Measurements from ENCODE around the gene MAFG. TPM values are rescaled to one million over a fixed set of nuclear protein-coding genes. Genes with fewer than 3 reads are reported as not detected.

Gene MAFG
- total and polyA plus RNA-seq, 10 donors, result 3.2 to 41.4 (median 23.4) TPM

- H3K9me3 ChIP-seq, result no peaks in the 10 kb centered on the region
- WGBS, 5 donors, result 92 to 97% (median 96%) methylated on average over 43 to 44 of the region's 44 CpGs
- no peak overlapping the region for H3K4me3 ChIP-seq
- no peak overlapping the region for H3K27ac ChIP-seq
- intact Hi-C loops (cut with DNase I; ENCODE audit: low total_unique reads), result no loop called here
- no peaks in the 10 kb centered on the region for H3K27me3 ChIP-seq (replicated peaks in 1 of 7)
- peaks cover 4 to 72% (median 64%) of the 10 kb centered on the region in 6 donors for H3K36me3 ChIP-seq
- H3K4me1 ChIP-seq, result peaks cover 12 to 49% (median 34%) of the 10 kb centered on the region in 6 donors
- DNase-seq, result no peak
- TF ChIP-seq POLR2A (IDR thresholded peaks at IDR 0.05) (no peak), CTCF (IDR thresholded peaks at IDR 0.05 in 8 of 11, conservative IDR thresholded peaks at IDR 0.05 in 3 of 11) (no peak), POLR2AphosphoS5 (IDR thresholded peaks at IDR 0.05) (no peak)
These were observed 39.2 kb downstream of the MAFG start for GRCh38 chr17:81888105-81888987.

GRCh38 chr17:81885869-81886548 is 41.5 kb downstream of the MAFG start:
- H3K4me1 ChIP-seq, result peaks cover 12 to 33% (median 20%) of the 10 kb centered on the region in 6 donors
- no peak for DNase-seq
- no peak overlapping the region for H3K4me3 ChIP-seq
- intact Hi-C loops (cut with DNase I; ENCODE audit: low total_unique reads), result no loop called here
- no peak overlapping the region for H3K27ac ChIP-seq
- no peaks in the 10 kb centered on the region for H3K27me3 ChIP-seq (replicated peaks in 1 of 7)
- H3K9me3 ChIP-seq, result no peaks in the 10 kb centered on the region
- H3K36me3 ChIP-seq, result peaks cover 4 to 95% (median 67%) of the 10 kb centered on the region in 6 donors
- TF ChIP-seq POLR2AphosphoS5 (IDR thresholded peaks at IDR 0.05) (peak in 1 of 3 donors; percentile 39), POLR2A (IDR thresholded peaks at IDR 0.05) (no peak)
- 90 to 99% (median 96%) methylated on average over 11 of the region's 11 CpGs for WGBS, 5 donors

GRCh38 chr17:81885454-81885853 is 42.1 kb downstream of the MAFG start:
- Histone ChIP-seq H3K27ac (no peak overlapping the region), H3K4me1 (peaks cover 8 to 27% (median 16%) of the 10 kb centered on the region in 6 donors), H3K27me3 (replicated peaks in 1 of 7) (no peaks in the 10 kb centered on the region), H3K4me3 (no peak overlapping the region), H3K9me3 (no peaks in the 10 kb centered on the region), H3K36me3 (peaks cover 4 to 100% (median 67%) of the 10 kb centered on the region in 6 donors)
- no peak for DNase-seq
- intact Hi-C loops (cut with DNase I; ENCODE audit: low total_unique reads), result no loop called here
- 89 to 92% (median 91%) methylated on average over 10 of the region's 10 CpGs for WGBS, 5 donors
- TF ChIP-seq POLR2A (IDR thresholded peaks at IDR 0.05), result no peak
- TF ChIP-seq POLR2AphosphoS5 (IDR thresholded peaks at IDR 0.05), result peak in 1 of 3 donors; percentile 6
- no peak for TF ChIP-seq CTCF (IDR thresholded peaks at IDR 0.05 in 8 of 11, conservative IDR thresholded peaks at IDR 0.05 in 3 of 11)

- Histone ChIP-seq H3K4me1 (peaks cover 3 to 22% (median 11%) of the 10 kb centered on the region in 6 donors), H3K9me3 (no peaks in the 10 kb centered on the region), H3K27ac (no peak overlapping the region), H3K36me3 (peaks cover 4 to 100% (median 67%) of the 10 kb centered on the region in 6 donors), H3K27me3 (replicated peaks in 1 of 7) (no peaks in the 10 kb centered on the region), H3K4me3 (no peak overlapping the region)
- TF ChIP-seq CTCF (IDR thresholded peaks at IDR 0.05 in 8 of 11, conservative IDR thresholded peaks at IDR 0.05 in 3 of 11) (no peak), POLR2A (IDR thresholded peaks at IDR 0.05) (no peak), POLR2AphosphoS5 (IDR thresholded peaks at IDR 0.05) (no peak)
- WGBS, 5 donors, result 91 to 98% (median 93%) methylated on average over 3 to 5 of the region's 5 CpGs
- intact Hi-C loops (cut with DNase I; ENCODE audit: low total_unique reads), result no loop called here
- no peak for DNase-seq
These were observed 42.6 kb downstream of the MAFG start for GRCh38 chr17:81884968-81885367.
